GM19043 (cell line): ENCODE measurements around the gene ING5.
"Not testable (repeated sequence)": the region's sequence is repeated elsewhere in the genome, so short reads cannot be mapped to it uniquely, and the experiment has no call there.

Source experiments
- ATAC-seq: cut with Tn5 transposase; IDR thresholded peaks from one replicate; pipeline ENCODE4 v1.9.1; 2021; ENCODE audit warnings: low read depth; ENCODE audit not compliant: unreplicated experiment

Gene ING5

GRCh38 chr2:241755777-241756176 lies 53.9 kb downstream of the ING5 start:
- ATAC-seq = no peak

GRCh38 chr2:241759067-241759807 lies 57.4 kb downstream of the ING5 start:
- ATAC-seq = no peak

- ATAC-seq = not testable (repeated sequence)
Measured at GRCh38 chr2:241759893-241760292, 58.1 kb downstream of the ING5 start.

GRCh38 chr2:241760301-241760771 lies 58.5 kb downstream of the ING5 start:
- no peak for ATAC-seq

- ATAC-seq = no peak
Measured at GRCh38 chr2:241762321-241762932, 60.6 kb downstream of the ING5 start.

GRCh38 chr2:241762933-241763369 lies 61.1 kb downstream of the ING5 start:
- ATAC-seq = no peak

GRCh38 chr2:241763551-241764274 lies 61.9 kb downstream of the ING5 start:
- ATAC-seq = no peak

GRCh38 chr2:241764275-241765241 lies 62.7 kb downstream of the ING5 start:
- no peak for ATAC-seq

GRCh38 chr2:241767464-241768250 lies 65.8 kb downstream of the ING5 start:
- no peak for ATAC-seq

GRCh38 chr2:241768251-241768711 lies 66.4 kb downstream of the ING5 start:
- ATAC-seq = no peak

- ATAC-seq = no peak
Measured at GRCh38 chr2:241768850-241769249, 67.0 kb downstream of the ING5 start.

- ATAC-seq = no peak
Measured at GRCh38 chr2:241769819-241770184, 68.0 kb downstream of the ING5 start.

- no peak for ATAC-seq
Measured at GRCh38 chr2:241770185-241770935, 68.5 kb downstream of the ING5 start.

- ATAC-seq = no peak
Measured at GRCh38 chr2:241770936-241771285, 69.1 kb downstream of the ING5 start.

GRCh38 chr2:241771286-241772062 lies 69.6 kb downstream of the ING5 start:
- no peak for ATAC-seq

- ATAC-seq = no peak
Measured at GRCh38 chr2:241772063-241772499, 70.2 kb downstream of the ING5 start.

GRCh38 chr2:241773511-241774418 lies 71.9 kb downstream of the ING5 start:
- ATAC-seq = no peak
